SK-N-MC (cell line): Measurements from ENCODE around the gene CTPS2.
"Not testable (repeated sequence)": the region's sequence is repeated elsewhere in the genome, so short reads cannot be mapped to it uniquely, and the experiment has no call there.

Source experiments
- DNase-seq: peaks from one replicate; pipeline ENCODE4 v3.0.0-alpha.2; 2011; ENCODE audit warnings: low read depth, low spot score
- H3K27ac ChIP-seq: fragments of 200-600 bp; sonication (generic); 2 replicates; pipeline ENCODE4 v1.5.1; 2016; ENCODE audit warnings: mixed run types
- H3K36me3 ChIP-seq: fragments of 200-600 bp; sonication (generic); 2 replicates; pipeline ENCODE4 v1.6.1; 2017; ENCODE audit warnings: antibody characterized with exemption, low read length, mixed read lengths; ENCODE audit not compliant: insufficient read depth
- H3K4me3 ChIP-seq: fragments of 200-600 bp; sonication (generic); 2 replicates; pipeline ENCODE4 v1.5.1; 2016
- H3K9ac ChIP-seq: fragments of 200-600 bp; sonication (generic); 2 replicates; pipeline ENCODE4 v1.8.0; 2017; ENCODE audit warnings: mixed run types, mixed read lengths; ENCODE audit not compliant: insufficient read length
- H3K9me3 ChIP-seq: fragments of 200-600 bp; sonication (generic); 2 replicates; pipeline ENCODE4 v1.6.1; 2017; ENCODE audit warnings: low read depth, mild to moderate bottlenecking, antibody characterized with exemption, low read length, moderate library complexity, mixed read lengths
- EZH2 ChIP-seq: fragments of 200-600 bp; sonication (generic); IDR thresholded peaks from one replicate; pipeline ENCODE4 v1.6.1; 2017; ENCODE audit warnings: antibody characterized with exemption
- FOXP2 ChIP-seq: optimal IDR thresholded peaks from 2 replicates; pipeline ENCODE3; 2011; ENCODE audit warnings: mild to moderate bottlenecking, moderate library complexity; ENCODE audit not compliant: insufficient read depth; ENCODE audit errors: extremely low read length, control extremely low read depth
- POLR2AphosphoS5 ChIP-seq: IDR thresholded peaks from 2 replicates; pipeline ENCODE4 v1.6.1; 2012; ENCODE audit warnings: mild to moderate bottlenecking, low read depth, low read length, borderline replicate concordance

Gene CTPS2, protein sequence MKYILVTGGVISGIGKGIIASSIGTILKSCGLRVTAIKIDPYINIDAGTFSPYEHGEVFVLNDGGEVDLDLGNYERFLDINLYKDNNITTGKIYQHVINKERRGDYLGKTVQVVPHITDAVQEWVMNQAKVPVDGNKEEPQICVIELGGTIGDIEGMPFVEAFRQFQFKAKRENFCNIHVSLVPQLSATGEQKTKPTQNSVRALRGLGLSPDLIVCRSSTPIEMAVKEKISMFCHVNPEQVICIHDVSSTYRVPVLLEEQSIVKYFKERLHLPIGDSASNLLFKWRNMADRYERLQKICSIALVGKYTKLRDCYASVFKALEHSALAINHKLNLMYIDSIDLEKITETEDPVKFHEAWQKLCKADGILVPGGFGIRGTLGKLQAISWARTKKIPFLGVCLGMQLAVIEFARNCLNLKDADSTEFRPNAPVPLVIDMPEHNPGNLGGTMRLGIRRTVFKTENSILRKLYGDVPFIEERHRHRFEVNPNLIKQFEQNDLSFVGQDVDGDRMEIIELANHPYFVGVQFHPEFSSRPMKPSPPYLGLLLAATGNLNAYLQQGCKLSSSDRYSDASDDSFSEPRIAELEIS

DNA sequence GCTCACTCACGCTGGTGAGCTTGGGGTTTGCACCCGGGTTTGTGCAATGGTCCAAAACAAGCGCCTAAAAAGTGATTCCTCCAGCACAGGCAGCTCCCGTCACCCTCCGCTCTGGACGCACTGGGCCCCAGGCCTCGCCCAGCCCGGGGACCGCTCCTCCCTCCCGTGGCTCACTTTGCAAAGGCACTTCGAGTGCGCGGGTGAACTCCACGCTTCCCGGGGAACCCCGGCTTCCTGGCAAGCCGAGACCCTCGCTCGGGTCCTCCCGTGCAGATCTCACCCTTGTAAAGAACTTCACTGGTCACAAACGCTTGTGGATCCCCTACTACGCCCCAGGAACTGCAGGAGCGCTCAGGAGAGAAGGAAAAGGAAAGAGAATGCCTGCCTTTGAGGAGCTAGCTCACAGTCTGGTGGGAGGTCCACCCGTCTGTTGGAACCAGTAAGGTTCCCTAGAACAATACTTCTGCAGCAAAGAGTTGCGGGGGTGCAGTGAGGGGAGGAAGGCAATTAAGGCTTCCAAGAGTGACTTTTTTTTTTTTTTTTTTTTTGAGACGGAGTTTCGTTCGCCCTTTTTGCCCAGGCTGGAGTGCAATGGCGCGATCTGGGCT, at the start of gene CTPS2:
Gene CTPS2 (minus strand): TSS at position 122 of the 608 bp plus-strand sequence. CDS start 9,767 bp downstream, outside the sequence.
- H3K9ac ChIP-seq = peak within 1 kb of the TSS; percentile 78
- H3K4me3 ChIP-seq = peak within 1 kb of the TSS; percentile 78
- no peak for DNase-seq
- TF ChIP-seq EZH2 = no peak
- TF ChIP-seq POLR2AphosphoS5 = peak; percentile 58
- no peaks in the 10 kb centered on the region for H3K9me3 ChIP-seq
- H3K27ac ChIP-seq = no peak within 1 kb of the TSS
- H3K36me3 ChIP-seq = no peaks in the 10 kb centered on the region

DNA sequence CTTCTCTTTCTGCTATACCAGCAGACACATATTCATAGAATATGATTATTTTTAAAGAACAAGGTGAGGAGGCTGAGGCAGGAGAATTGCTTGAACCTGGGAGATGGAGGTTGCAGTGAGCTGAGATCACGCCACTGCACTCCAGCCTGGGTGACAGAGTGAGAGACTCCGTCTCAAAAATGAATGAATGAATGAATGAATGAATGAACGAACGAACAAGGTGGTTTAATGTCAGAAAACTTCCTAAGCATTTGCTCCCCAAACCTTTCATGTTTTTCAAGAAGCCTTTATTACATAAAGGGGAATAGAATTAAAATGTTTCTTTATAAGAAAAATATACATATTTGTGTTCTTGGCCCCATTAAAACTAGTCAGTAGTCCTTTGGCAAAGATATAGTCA, 49.0 kb upstream of the CTPS2 start:
- H3K9me3 ChIP-seq, H3K4me3 ChIP-seq, H3K9ac ChIP-seq, DNase-seq, H3K27ac ChIP-seq: not testable (repeated sequence)
- peaks cover 11% of the 10 kb centered on the region; the same call in 1 of the 2 replicates for H3K36me3 ChIP-seq

DNA sequence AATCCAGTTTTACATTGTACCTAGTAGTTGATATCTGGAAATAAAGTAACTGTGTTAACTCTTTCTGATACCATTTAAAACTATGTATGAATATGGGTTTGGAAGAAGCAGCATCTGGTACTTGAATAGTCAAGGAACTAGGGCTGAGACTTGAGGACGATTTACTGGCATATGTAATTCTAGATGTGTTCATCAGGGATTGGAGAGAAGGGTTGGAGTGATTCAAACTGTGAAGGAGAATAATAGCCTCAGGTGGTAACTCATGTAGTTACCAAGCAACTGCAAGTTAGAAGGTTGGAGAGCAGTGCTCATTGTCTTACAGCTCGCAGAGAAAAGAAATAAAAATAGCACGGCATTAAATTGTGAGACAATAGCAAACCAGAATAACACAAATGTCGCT, 44.3 kb upstream of the CTPS2 start:
- Histone ChIP-seq H3K36me3 (peaks cover 24% of the 10 kb centered on the region), H3K9ac (no peak overlapping the region), H3K27ac (no peak overlapping the region), H3K4me3 (no peak overlapping the region), H3K9me3 (no peaks in the 10 kb centered on the region)
- TF ChIP-seq POLR2AphosphoS5 = no peak
- TF ChIP-seq FOXP2 = no peak
- TF ChIP-seq EZH2 = no peak
- DNase-seq = no peak

DNA sequence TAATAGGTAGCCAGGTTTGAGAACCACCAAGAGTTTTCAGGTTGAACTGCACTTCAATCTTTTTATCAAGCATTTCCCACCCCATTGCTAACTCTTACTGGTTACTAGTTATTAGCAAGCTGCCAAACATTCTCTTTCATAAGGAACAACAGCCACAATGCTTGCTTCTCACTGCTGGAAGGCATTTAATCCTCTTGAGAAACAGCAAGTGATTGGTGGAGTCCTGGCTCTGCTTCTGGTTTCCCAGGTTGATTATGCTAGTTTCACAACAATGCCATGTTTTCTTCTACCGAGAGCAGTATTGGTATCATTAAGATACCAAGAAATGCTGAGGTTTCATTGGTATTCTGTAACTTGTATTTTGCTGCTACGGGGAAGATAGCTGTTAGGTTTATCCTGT, 41.5 kb upstream of the CTPS2 start:
- TF ChIP-seq EZH2 (no peak), FOXP2 (no peak), POLR2AphosphoS5 (no peak)
- Histone ChIP-seq H3K9me3 (no peaks in the 10 kb centered on the region), H3K36me3 (peaks cover 20% of the 10 kb centered on the region), H3K27ac (no peak overlapping the region), H3K4me3 (no peak overlapping the region), H3K9ac (no peak overlapping the region)
- DNase-seq = no peak

DNA sequence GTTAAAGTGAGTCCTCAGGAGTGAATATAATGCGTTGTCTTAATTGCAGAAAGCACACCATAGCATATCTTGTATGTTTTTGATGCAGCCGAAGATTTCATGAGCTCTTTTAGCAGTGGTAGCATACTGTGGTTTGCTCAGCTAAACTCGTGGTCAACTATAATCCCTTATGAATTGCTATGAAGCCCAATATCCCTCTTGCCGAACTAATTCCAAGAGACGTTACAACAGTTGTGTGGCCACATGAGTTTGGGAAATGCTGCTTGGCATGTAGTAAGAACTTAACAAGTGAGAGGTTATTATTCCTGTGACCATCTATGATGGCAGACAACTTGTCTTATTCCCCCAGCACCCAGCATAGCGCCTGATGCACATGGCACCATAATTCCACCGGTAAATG, 37.7 kb upstream of the CTPS2 start:
- Histone ChIP-seq H3K27ac (no peak overlapping the region), H3K9me3 (no peaks in the 10 kb centered on the region), H3K36me3 (peaks cover 22% of the 10 kb centered on the region), H3K4me3 (no peak overlapping the region), H3K9ac (no peak overlapping the region)
- TF ChIP-seq POLR2AphosphoS5 = no peak
- TF ChIP-seq EZH2 = no peak
- TF ChIP-seq FOXP2 = no peak
- no peak for DNase-seq

DNA sequence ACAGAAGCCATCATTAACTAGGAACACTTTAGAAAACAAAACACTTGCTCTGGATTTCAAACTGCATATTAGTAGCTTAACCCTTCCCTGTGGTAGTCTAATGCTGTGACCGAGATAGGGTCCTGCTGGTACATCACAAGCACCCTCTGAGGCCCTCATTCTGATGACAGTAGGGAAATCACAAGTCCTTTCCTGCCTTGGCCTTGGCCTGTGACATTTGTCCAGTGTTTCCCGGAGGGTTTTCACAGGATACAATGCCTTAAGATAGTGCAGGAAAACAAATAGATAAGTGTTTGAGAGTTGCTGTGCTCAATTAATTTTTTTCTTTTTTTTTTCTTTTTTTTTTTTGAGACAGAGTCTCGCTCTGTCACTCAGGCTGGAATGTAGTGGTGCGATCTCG, 36.0 kb upstream of the CTPS2 start:
- H3K9ac ChIP-seq = no peak overlapping the region
- H3K4me3 ChIP-seq = no peak overlapping the region
- DNase-seq = no peak
- no peaks in the 10 kb centered on the region for H3K9me3 ChIP-seq
- H3K36me3 ChIP-seq = peaks cover 21% of the 10 kb centered on the region; the same call in 1 of the 2 replicates
- TF ChIP-seq FOXP2 = no peak
- no peak for TF ChIP-seq POLR2AphosphoS5
- TF ChIP-seq EZH2 = no peak
- H3K27ac ChIP-seq = no peak overlapping the region

DNA sequence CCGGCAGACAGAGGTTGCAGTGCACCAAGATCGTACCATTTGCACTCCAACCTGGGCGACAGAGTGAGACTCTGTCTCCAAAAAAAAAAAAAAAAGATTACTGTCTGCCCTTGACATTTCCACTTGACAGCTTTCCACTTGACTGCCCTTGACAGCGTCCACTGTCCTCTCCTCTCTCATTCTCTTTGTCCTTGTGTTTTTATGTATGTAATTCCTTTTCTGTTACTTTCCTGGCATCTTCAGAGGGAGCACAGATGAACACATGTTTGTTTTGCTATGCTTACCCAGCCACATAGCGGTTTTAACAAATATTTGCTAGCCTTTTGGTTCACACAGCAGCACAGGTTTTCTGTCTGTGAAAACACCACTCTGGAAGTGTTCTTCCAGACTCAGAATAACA, 33.2 kb upstream of the CTPS2 start:
- H3K27ac ChIP-seq = no peak overlapping the region
- H3K36me3 ChIP-seq = peaks cover 21% of the 10 kb centered on the region; the same call in 1 of the 2 replicates
- TF ChIP-seq EZH2 (no peak), POLR2AphosphoS5 (no peak), FOXP2 (no peak)
- H3K9me3 ChIP-seq = no peaks in the 10 kb centered on the region
- no peak overlapping the region for H3K9ac ChIP-seq
- DNase-seq = no peak
- H3K4me3 ChIP-seq = no peak overlapping the region

DNA sequence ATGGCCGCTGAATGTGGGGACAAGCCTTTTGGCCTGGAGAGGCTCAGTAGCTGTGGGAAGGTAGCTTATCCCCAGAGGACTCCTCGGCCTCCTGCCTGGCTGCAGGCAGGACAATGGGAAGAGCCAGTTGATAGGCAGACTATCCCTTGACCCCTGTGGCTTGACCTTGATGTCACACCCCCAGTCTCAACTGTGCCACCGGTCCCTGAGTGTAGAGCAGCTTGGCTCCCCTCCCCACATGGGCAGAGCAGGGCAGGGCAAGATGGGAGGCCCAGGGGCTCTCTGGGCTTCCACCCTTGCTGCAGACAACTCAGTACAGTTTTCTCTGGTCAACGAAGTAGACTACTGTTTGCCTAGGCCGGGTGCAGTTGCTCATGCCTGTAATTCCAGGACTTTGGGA, 32.6 kb upstream of the CTPS2 start:
- no peak overlapping the region for H3K4me3 ChIP-seq
- no peak overlapping the region for H3K9ac ChIP-seq
- peaks cover 21% of the 10 kb centered on the region; the same call in 1 of the 2 replicates for H3K36me3 ChIP-seq
- no peak for TF ChIP-seq FOXP2
- no peak for TF ChIP-seq EZH2
- no peak for TF ChIP-seq POLR2AphosphoS5
- H3K9me3 ChIP-seq = no peaks in the 10 kb centered on the region
- no peak overlapping the region for H3K27ac ChIP-seq
- no peak for DNase-seq
